Measurements from ENCODE around the gene ANKRD12. TPM values are rescaled to one million over a fixed set of nuclear protein-coding genes. Genes with fewer than 3 reads are reported as not detected.

The ANKRD12 gene
- total and polyA plus RNA-seq, 2 donors (not counting 1 experiment from before 2014, with no cell fraction given): 13.0 to 53.3 TPM

GRCh38 chr18:9153256-9153655 lies 16.7 kb downstream of the ANKRD12 start:
- Histone ChIP-seq H3K36me3 (ENCODE audit: control insufficient read depth, insufficient read depth, low read length) (no peaks in the 10 kb centered on the region), H2AFZ (ENCODE audit: low read length) (no peak overlapping the region), H3K9me3 (ENCODE audit: control insufficient read depth, insufficient read depth, low read depth, low read length) (no peaks in the 10 kb centered on the region), H3K9ac (ENCODE audit: insufficient read depth, low read length) (no peak overlapping the region), H3K27ac (ENCODE audit: insufficient read depth, low read length) (no peak overlapping the region), H3K27me3 (ENCODE audit: control insufficient read depth, insufficient read depth, low read length) (no peaks in the 10 kb centered on the region), H3K4me1 (ENCODE audit: control insufficient read depth, extremely low read depth, insufficient read depth, low read length) (no peaks in the 10 kb centered on the region), H3K4me2 (ENCODE audit: extremely low read depth, insufficient read depth, low read length) (no peak overlapping the region), H3K4me3 (replicated peaks in 1 of 4; ENCODE audit: control extremely low read depth in 1 of 4, insufficient read depth in 1 of 4, low read depth in 3 of 4, low read length in 4 of 4) (no peak overlapping the region), H3K79me2 (ENCODE audit: control insufficient read depth, insufficient read depth, low read length) (peaks cover 83% of the 10 kb centered on the region), H4K20me1 (ENCODE audit: control insufficient read depth, extremely low read depth, insufficient read depth, low read length) (peaks cover 2% of the 10 kb centered on the region)
- TF ChIP-seq CTCF (conservative IDR thresholded peaks at IDR 0.05 in 1 of 2, IDR thresholded peaks at IDR 0.05 in 1 of 2; ENCODE audit: low read depth in 1 of 2, low read length in 2 of 2): no peak
- no peak for TF ChIP-seq EZH2 (IDR thresholded peaks at IDR 0.05; ENCODE audit: low read length, missing control alignments)
- no peak for DNase-seq (ENCODE audit: low read depth in 2 of 2)

- no peaks in the 10 kb centered on the region for H3K9me3 ChIP-seq (ENCODE audit: control insufficient read depth, insufficient read depth, low read depth, low read length)
- no peak overlapping the region for H3K4me3 ChIP-seq (replicated peaks in 1 of 4; ENCODE audit: control extremely low read depth in 1 of 4, insufficient read depth in 1 of 4, low read depth in 3 of 4, low read length in 4 of 4)
- no peaks in the 10 kb centered on the region for H3K4me1 ChIP-seq (ENCODE audit: control insufficient read depth, extremely low read depth, insufficient read depth, low read length)
- no peak for DNase-seq (ENCODE audit: low read depth in 2 of 2)
- H2AFZ ChIP-seq (ENCODE audit: low read length): no peak overlapping the region
- H3K4me2 ChIP-seq (ENCODE audit: extremely low read depth, insufficient read depth, low read length): no peak overlapping the region
- H3K9ac ChIP-seq (ENCODE audit: insufficient read depth, low read length): no peak overlapping the region
- peaks cover 80% of the 10 kb centered on the region for H3K79me2 ChIP-seq (ENCODE audit: control insufficient read depth, insufficient read depth, low read length)
- no peaks in the 10 kb centered on the region for H4K20me1 ChIP-seq (ENCODE audit: control insufficient read depth, extremely low read depth, insufficient read depth, low read length)
- no peak for TF ChIP-seq EZH2 (IDR thresholded peaks at IDR 0.05; ENCODE audit: low read length, missing control alignments)
- H3K27me3 ChIP-seq (ENCODE audit: control insufficient read depth, insufficient read depth, low read length): no peaks in the 10 kb centered on the region
- H3K36me3 ChIP-seq (ENCODE audit: control insufficient read depth, insufficient read depth, low read length): no peaks in the 10 kb centered on the region
- no peak overlapping the region for H3K27ac ChIP-seq (ENCODE audit: insufficient read depth, low read length)
Measured at GRCh38 chr18:9156604-9157249, 20.1 kb downstream of the ANKRD12 start.

GRCh38 chr18:9157806-9158205 lies 21.2 kb downstream of the ANKRD12 start:
- Histone ChIP-seq H3K4me2 (ENCODE audit: extremely low read depth, insufficient read depth, low read length) (no peak overlapping the region), H4K20me1 (ENCODE audit: control insufficient read depth, extremely low read depth, insufficient read depth, low read length) (no peaks in the 10 kb centered on the region), H3K27me3 (ENCODE audit: control insufficient read depth, insufficient read depth, low read length) (no peaks in the 10 kb centered on the region), H2AFZ (ENCODE audit: low read length) (no peak overlapping the region), H3K9me3 (ENCODE audit: control insufficient read depth, insufficient read depth, low read depth, low read length) (no peaks in the 10 kb centered on the region), H3K36me3 (ENCODE audit: control insufficient read depth, insufficient read depth, low read length) (no peaks in the 10 kb centered on the region), H3K9ac (ENCODE audit: insufficient read depth, low read length) (no peak overlapping the region), H3K4me3 (replicated peaks in 1 of 4; ENCODE audit: control extremely low read depth in 1 of 4, insufficient read depth in 1 of 4, low read depth in 3 of 4, low read length in 4 of 4) (no peak overlapping the region), H3K4me1 (ENCODE audit: control insufficient read depth, extremely low read depth, insufficient read depth, low read length) (no peaks in the 10 kb centered on the region), H3K79me2 (ENCODE audit: control insufficient read depth, insufficient read depth, low read length) (peaks cover 79% of the 10 kb centered on the region), H3K27ac (ENCODE audit: insufficient read depth, low read length) (no peak overlapping the region)
- DNase-seq (ENCODE audit: low read depth in 2 of 2): no peak
- TF ChIP-seq EZH2 (IDR thresholded peaks at IDR 0.05; ENCODE audit: low read length, missing control alignments) (no peak), CTCF (conservative IDR thresholded peaks at IDR 0.05 in 1 of 2, IDR thresholded peaks at IDR 0.05 in 1 of 2; ENCODE audit: low read depth in 1 of 2, low read length in 2 of 2) (no peak)
